A549 (cell line): Measurements from ENCODE around the gene PTH2. TPM values are rescaled to one million over a fixed set of nuclear protein-coding genes. Genes with fewer than 3 reads are reported as not detected.

Experiments used
- BHLHE40 ChIP-seq: IDR thresholded peaks from 2 replicates; pipeline ENCODE4 v1.6.1; 2012; ENCODE audit warnings: low read depth, low read length, inconsistent platforms
- CBX2 ChIP-seq: fragments of 200-600 bp; sonication (generic); IDR thresholded peaks from 2 replicates; pipeline ENCODE4 v1.6.1; 2016; ENCODE audit warnings: low read depth, mild to moderate bottlenecking, borderline replicate concordance
- CBX8 ChIP-seq: fragments of 200-600 bp; sonication (generic); IDR thresholded peaks from 2 replicates; pipeline ENCODE4 v1.6.1; 2016
- CEBPB ChIP-seq, 2 experiments: fragments of >200 bp in 1 of 2; sonication (Bioruptor Twin) in 1 of 2; formaldehyde crosslinking in 1 of 2; IDR thresholded peaks; 2 replicates each; pipeline ENCODE4 v1.6.1; 2012 to 2016
- CHD4 ChIP-seq: fragments of 200-600 bp; sonication (generic); IDR thresholded peaks from 2 replicates; pipeline ENCODE4 v1.6.1; 2016; ENCODE audit warnings: antibody characterized with exemption, mild to moderate bottlenecking, borderline replicate concordance
- CTCF ChIP-seq: fragments of >200 bp; sonication (Bioruptor Twin); formaldehyde crosslinking; IDR thresholded peaks from 3 replicates; pipeline ENCODE4 v1.5.1; 2016
- FOSL2 ChIP-seq, 2 experiments: fragments of 450-650 bp in 1 of 2; fragments of >200 bp in 1 of 2; sonication (Bioruptor Twin) in 1 of 2; formaldehyde crosslinking; IDR thresholded peaks; 2 replicates each; pipeline versions ENCODE4 v1.5.0 to v1.6.1; 2016 to 2020; ENCODE audit warnings: mild to moderate bottlenecking in 1 of 2, moderate library complexity in 1 of 2
- FOXS1 ChIP-seq: fragments of 250-450 bp; sonication (Bioruptor Pico); IDR thresholded peaks from 2 replicates; pipeline ENCODE4 v1.5.0; 2020; ENCODE audit warnings: mild to moderate bottlenecking, moderate library complexity
- HDAC2 ChIP-seq: fragments of 200-600 bp; sonication (generic); IDR thresholded peaks from 2 replicates; pipeline ENCODE4 v1.6.1; 2016
- HEYL ChIP-seq: fragments of 250-450 bp; sonication (Bioruptor Pico); IDR thresholded peaks from 2 replicates; pipeline ENCODE4 v1.8.0; 2021; ENCODE audit warnings: mild to moderate bottlenecking, moderate library complexity
- HOXA7 ChIP-seq: fragments of 250-450 bp; sonication (Bioruptor Pico); IDR thresholded peaks from 2 replicates; pipeline ENCODE4 v1.5.0; 2020; ENCODE audit warnings: mild to moderate bottlenecking, moderate library complexity
- HOXB13 ChIP-seq: fragments of 250-450 bp; sonication (Bioruptor Pico); IDR thresholded peaks from 2 replicates; pipeline ENCODE4 v1.5.0; 2020; ENCODE audit warnings: low read depth, mild to moderate bottlenecking, moderate library complexity
- JUNB ChIP-seq: fragments of >200 bp; sonication (Bioruptor Twin); formaldehyde crosslinking; IDR thresholded peaks from 2 replicates; pipeline ENCODE4 v1.6.1; 2016
- NFE2L2 ChIP-seq: fragments of 150-350 bp; conservative IDR thresholded peaks from 2 replicates; pipeline ENCODE4 v1.6.1; 2014; ENCODE audit warnings: low read length
- PBX3 ChIP-seq: IDR thresholded peaks from 2 replicates; pipeline ENCODE4 v1.6.1; 2012
- POLR2AphosphoS2 ChIP-seq: conservative IDR thresholded peaks from 2 replicates; pipeline ENCODE4 v1.6.1; 2012; ENCODE audit warnings: low read length, improper control_type of control experiment, inconsistent platforms
- RCOR1 ChIP-seq: fragments of 150-350 bp; IDR thresholded peaks from 2 replicates; pipeline ENCODE4 v1.6.1; 2014; ENCODE audit warnings: antibody characterized with exemption, low read length, low read depth
- REST ChIP-seq: fragments of 200-600 bp; sonication (generic); IDR thresholded peaks from 2 replicates; pipeline ENCODE4 v1.6.1; 2016; ENCODE audit warnings: antibody characterized with exemption, mild to moderate bottlenecking, moderate library complexity
- RFX5 ChIP-seq: fragments of 450-650 bp; IDR thresholded peaks from 2 replicates; pipeline ENCODE4 v1.7.1; 2014; ENCODE audit warnings: antibody characterized with exemption, mild to moderate bottlenecking, moderate library complexity
- RNF2 ChIP-seq: fragments of 200-600 bp; sonication (generic); IDR thresholded peaks from 2 replicates; pipeline ENCODE4 v1.6.1; 2016; ENCODE audit warnings: low read depth, mild to moderate bottlenecking, antibody characterized with exemption, moderate library complexity, borderline replicate concordance
- SREBF2 ChIP-seq: fragments of 450-650 bp; IDR thresholded peaks from 2 replicates; pipeline ENCODE4 v1.6.1; 2014; ENCODE audit warnings: mild to moderate bottlenecking, moderate library complexity
- TP53 ChIP-seq: fragments of 250-450 bp; sonication (Bioruptor Pico); IDR thresholded peaks from 2 replicates; pipeline ENCODE4 v1.5.0; 2021; ENCODE audit warnings: mild to moderate bottlenecking, moderate library complexity
- USF2 ChIP-seq: fragments of 450-650 bp; IDR thresholded peaks from 2 replicates; pipeline ENCODE4 v1.6.1; 2014; ENCODE audit warnings: antibody characterized with exemption
- ZFP36 ChIP-seq: fragments of 450-650 bp; IDR thresholded peaks from 2 replicates; pipeline ENCODE4 v1.6.1; 2014; ENCODE audit warnings: borderline replicate concordance; ENCODE audit not compliant: partially characterized antibody
- ZNF302 ChIP-seq: fragments of 250-450 bp; sonication (Bioruptor Pico); IDR thresholded peaks from 2 replicates; pipeline ENCODE4 v1.9.0; 2021; ENCODE audit warnings: inconsistent platforms, mild to moderate bottlenecking, moderate library complexity
- ZSCAN20 ChIP-seq: fragments of 250-450 bp; sonication (Bioruptor Pico); IDR thresholded peaks from 2 replicates; pipeline ENCODE4 v1.8.0; 2022; ENCODE audit warnings: mild to moderate bottlenecking, moderate library complexity
- polyA plus RNA-seq, 4 experiments: library from polyadenylated mRNA; depleted of rRNA in 3 of 4; stranded (reverse); fragments of >200 nt; fragmentation: RNase III in 1 of 4; extraction: RNeasy Plus Mini Kit Qiagen cat#74134 plus additional on column Dnase treatment in 1 of 4; gene quantifications; 2 replicates in 3 of 4; 3 replicates in 1 of 4; pipeline ENCODE4 v1.2.3, GENCODE V29; 2011 to 2017

PTH2 gene
- polyA plus RNA-seq, 2 of the 4 experiments (the other 2 are of a cell fraction) = not detected

- TF ChIP-seq HDAC2 (no peak), SREBF2 (no peak), CBX2 (no peak), ZNF302 (CRISPR knock-in tag) (no peak), BHLHE40 (no peak), ZFP36 (no peak), ZSCAN20 (CRISPR knock-in tag) (no peak), CHD4 (no peak), JUNB (no peak), TP53 (CRISPR knock-in tag) (peak; percentile 78; the same call in 1 of the 2 replicates), CTCF (no peak), HOXB13 (no peak), PBX3 (0 out of 2 replicates have a peak, but pooled peaks have one; percentile 74), RCOR1 (peak; percentile 96), HEYL (CRISPR knock-in tag) (no peak), POLR2AphosphoS2 (no peak), REST (peak; percentile 86), CBX8 (no peak), FOXS1 (0 out of 2 replicates have a peak, but pooled peaks have one; percentile 10), CEBPB (IDR thresholded peaks at IDR 0.05) (no peak), NFE2L2 (no peak), HOXA7 (CRISPR knock-in tag) (no peak), RNF2 (no peak), RFX5 (no peak), FOSL2 (IDR thresholded peaks at IDR 0.05) (no peak), FOSL2 (CRISPR knock-in tag; IDR thresholded peaks at IDR 0.05) (no peak), USF2 (no peak)
Observed at GRCh38 chr19:49451430-49452181, 28.4 kb upstream of the PTH2 start, which contains the start of gene PIH1D1 (continued).
